Activated naive CD4-positive, alpha-beta T cell treated with anti-CD3 and anti-CD28 coated beads, Interleukin-2, amount 50 U/mL, for 16 hours (primary cell): ENCODE data around the gene NEK4.
"Not testable (repeated sequence)": the region's sequence is repeated elsewhere in the genome, so short reads cannot be mapped to it uniquely, and the experiment has no call there.

Experiments
- DNase-seq: peaks from one replicate; pipeline ENCODE4 v3.0.0-alpha.2; 2020

Gene NEK4

DNA sequence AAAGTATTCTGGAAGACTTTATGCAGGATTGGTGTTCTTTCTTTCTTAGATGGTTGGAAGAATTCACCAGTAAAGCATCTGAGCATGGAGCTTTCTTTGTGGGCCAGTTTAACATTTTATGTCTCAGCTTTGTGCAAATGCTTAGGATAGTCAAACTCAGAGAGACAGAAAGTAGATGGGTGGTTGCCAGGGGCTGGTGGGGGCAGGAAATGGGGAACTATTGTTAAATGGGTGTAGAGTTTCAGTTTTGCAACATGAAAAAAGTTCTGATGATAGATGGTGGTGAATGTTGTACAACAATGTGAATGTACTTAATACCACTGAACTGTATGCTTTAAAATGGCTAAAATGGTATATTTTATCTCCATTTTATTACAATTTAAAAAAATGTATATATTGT lies 40.1 kb downstream of the NEK4 start:
- DNase-seq: no peak

DNA sequence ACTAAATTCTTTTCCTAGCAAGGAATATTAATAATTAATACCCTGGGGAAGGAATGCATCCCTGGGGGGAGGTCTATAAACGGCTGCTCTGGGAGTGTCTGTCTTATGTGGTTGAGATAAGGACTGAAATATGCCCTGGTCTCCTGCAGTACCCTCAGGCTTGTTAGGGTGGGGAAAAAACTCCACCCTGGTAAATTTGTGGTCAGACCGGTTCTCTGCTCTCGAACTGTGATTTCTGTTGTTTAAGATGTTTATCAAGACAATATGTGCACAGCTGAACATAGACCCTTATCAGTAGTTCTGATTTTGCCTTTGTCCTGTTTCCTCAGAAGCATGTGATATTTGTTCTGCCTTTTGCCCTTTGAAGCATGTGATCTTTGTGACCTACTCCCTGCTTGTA lies 42.0 kb downstream of the NEK4 start:
- not testable (repeated sequence) for DNase-seq

DNA sequence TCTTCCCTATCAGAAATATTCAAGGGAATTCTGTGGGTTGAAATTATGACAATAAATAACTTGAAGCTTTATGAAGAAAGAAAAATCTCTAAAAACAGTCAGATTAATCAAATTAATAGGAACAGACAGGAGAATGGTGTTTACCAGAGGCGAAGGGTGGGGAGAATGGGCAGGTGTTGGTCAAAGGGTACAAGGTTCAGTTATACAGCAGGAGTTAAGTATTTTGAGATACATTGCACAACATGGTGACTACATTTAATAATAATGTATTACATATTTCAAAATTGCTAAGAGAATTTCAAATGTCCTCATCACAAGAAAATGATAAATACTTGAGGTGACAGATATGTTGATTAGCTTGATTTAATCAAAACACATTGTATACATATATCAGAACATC lies 46.2 kb downstream of the NEK4 start:
- no peak for DNase-seq

DNA sequence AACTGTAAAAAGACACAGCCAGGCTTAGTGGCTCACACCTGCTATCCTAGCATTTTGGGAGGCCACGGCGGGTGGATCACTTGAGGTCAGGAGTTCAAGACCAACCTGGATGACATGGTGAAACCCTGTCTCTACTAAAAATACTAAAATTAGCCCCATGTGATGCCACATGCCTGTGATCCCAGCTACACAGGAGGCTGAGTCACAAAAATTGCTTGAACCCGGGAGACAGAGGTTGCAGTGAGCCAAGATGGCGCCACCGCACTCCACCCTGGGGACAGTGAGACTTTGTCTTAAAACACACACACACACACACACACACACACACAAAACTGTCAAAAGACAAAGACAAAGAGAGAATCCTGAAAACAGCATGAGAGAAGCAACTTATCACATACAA lies 46.8 kb downstream of the NEK4 start:
- no peak for DNase-seq

DNA sequence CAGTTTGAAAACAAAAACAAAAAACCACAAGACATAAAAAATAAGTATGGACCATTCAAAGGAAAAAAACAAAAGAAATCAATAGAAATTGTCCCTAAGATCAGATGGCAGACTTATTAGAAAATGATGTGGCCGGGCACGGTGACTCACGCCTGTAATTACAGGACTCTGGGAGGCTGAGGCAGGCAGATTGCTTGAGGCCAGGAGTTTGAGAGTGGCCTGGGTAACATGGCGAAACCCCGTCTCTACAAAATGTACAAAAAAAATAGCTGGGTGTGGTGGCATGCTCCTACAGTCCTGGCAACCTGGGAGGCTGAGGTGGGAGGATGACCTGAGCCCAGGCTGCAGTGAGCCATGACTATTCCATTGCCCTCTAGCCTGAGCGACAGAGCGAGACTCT lies 48.2 kb downstream of the NEK4 start:
- DNase-seq: no peak

DNA sequence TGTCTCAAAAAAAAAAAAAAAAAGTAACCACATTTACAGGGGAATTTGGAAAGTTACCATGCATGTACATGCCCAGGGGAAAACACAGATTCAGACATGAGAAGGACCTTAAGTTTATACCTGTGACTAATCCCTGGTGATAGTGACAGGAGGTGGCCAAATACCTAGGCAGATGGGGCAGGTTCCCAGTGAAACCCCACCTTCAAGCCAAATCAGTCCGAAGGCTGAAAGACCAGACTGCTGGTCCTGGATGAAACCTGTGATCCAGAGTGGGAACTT lies 49.1 kb downstream of the NEK4 start:
- DNase-seq: no peak

DNA sequence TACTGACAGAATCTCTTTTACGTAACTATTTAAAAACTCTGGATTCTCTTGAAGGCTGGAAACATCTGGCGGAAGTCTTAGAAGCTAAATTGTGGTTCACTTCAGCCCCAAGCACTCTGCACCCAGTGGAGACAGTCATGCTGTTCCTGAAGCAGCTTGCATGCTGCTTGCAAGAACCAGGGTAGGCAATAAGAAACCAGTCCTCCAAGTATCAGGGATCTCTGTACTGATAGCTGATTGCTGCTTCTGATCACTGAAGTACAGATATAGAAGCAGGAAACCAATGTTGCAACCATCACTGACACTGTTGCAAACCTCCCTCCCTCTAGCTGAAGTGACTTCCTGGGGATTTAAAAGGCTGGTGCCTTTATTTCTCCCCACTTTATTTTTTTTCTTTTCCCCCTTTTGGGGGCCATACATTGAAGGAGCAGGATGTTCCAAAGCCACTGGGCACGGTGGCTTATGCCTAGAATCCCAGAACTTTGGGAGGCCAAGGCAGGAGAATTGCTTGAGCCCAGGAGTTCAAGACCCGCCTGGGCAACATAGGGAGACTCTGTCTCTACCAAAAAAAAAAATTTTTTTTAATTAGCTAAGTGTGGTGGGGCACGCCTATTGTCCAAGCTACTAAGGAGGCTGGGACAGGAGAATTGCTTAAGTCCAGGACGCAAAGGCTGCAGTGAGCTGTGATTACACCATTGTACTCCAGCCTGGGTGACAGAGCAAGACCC lies 49.6 kb downstream of the NEK4 start:
- no peak for DNase-seq

DNA sequence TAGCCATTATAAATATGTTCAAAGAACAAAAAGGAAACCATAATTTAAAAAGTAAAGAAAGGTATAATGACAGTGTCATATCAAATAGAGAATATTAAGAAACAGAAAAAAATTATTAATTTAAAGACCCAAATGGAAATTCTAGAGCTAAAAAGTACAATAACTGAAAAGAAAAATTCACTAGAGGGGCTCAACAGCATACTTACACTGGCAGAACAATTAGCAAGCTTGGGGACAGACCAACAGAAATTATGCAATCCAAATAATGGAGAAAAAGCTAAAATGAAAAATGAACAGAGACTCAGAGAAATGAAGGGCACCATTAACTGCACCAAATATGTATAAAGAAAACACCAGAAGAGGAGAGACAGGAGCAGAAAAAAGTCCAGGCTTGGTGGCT lies 51.1 kb downstream of the NEK4 start:
- no peak for DNase-seq

DNA sequence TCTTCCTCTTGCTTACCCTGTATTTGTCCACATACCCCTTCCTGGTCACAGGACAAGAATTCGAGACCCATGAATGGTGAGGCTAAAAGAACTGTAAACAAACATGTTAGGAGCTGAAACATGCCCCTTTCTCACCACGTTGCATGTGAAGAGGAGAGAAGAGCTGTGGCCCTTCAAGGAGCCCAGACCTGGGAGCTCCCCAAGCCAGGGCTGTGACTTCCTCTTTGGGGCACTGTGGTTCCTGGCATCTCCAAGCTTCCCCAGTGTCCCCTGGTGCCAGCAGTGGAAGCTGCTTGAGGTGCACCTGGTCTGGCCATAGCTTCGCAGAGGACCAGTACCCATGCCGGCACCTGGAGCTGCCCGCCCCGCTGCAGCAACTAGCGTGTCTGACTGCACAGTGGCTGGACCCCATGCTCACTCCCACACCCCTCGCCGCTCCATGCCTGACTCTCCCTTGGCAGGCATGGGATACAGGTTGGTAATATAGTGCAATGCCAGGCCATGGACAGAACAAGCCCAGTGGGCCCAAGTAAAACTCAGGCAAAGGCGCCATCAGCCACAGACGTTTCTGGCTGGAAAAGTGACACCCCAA lies 54.9 kb downstream of the NEK4 start:
- DNase-seq: no peak

DNA sequence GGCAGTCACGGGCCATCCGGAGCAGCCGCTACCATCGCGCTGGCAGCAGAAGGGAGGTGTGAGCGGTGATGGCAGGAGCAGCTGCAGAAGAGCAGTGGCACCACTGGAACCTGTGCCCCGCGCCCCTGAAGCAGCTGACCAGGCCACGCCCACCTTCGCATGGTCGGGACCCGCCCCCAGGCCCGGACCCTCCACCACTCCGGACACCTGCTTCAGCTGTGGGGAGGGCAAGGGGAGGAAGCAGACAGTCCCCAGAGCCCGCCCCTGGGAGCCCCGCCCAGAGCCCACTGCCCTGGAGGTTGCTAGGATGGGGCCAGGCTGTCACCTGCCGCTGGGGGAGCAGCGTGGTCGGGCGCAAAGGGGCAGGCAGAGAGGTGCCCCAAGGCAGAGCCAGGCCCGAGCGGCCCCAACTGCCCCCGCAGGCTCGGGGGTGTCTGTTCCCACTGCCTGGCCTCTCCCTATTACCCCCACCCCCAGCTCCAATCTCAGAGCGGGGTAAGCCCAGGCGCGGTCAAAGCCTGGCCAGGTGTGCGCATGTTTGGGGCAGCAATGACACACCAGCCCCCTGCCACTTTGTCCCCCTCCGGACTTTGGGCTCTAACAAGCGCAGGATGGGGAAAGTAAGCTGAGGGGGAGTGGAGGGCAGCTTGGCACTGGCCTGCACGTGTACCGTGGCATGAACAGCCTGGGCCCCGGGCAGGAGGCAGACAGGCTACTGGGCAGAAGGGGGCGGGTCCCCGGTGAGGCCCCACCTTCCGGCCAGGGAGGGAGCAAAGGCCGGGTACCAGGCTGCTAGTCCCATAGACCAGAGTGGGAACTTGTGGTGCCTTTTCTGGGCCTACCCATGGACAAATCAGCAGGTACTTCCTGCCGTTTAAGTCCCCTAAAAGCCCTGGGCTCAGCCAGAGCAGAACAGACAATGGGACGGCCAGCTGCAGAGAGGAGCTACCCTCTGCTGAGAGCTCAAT lies 56.1 kb downstream of the NEK4 start:
- DNase-seq: no peak

DNA sequence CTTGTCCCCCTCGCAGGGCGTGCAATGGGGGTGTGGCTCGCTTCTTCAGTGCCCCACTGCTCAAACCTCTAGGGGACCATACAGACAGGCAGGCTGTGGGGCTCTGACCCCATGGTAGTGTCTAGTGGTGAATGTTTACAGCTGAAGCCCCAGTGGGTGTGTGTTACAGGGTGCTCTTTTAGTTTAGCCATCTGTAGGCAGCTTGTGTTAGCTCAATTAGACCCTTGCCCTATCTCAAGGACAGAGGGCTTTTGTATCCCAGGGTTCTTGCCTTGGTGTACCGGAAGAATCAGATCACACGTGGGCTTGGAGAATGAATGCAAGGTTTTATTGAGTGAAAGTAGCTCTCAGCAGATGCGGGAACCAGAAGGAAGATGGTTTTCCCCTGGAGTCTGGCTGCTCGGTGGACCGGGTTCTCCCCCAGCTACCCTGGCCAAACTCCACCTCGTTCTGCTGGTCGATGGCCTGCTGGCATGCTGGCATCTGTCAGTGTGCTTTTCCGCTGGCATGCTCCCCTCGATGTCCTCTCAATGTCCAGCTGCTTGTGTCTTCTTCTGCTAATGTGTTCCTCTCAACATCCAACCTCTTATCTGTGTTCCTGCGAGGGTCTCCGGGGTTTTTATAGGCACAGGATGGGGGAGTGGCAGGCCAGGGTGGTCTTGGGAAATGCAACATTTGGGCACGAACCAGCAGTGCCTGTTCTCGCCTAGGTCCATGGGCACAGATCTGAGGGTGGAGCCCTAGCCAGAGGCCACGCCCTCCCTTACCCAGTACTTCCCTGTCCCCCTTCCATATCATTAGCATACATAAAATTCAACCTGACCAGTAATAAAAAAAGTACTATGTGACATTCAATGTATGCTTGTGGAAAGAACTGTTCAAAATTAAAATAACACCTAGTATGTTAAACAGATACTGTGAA lies 58.2 kb downstream of the NEK4 start:
- DNase-seq: no peak

DNA sequence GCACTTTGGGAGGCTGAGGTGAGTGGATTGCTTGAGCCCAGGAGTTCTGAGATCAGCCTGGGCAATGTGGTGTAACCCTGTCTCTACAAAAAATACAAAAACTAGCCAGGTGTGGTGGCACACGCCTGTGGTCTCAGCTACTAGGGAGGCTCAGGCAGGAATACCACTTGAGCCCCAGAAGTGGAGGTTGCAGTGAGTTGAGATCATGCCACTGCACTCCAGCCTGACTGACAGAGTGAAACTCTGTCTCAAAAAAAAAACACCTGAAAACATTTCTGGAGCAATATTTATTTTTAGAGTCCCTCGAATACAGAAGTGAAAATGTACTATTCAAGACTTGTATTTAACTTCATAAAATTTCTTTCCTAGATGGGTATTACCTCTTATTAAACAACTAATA lies 60.2 kb downstream of the NEK4 start:
- DNase-seq: no peak

DNA sequence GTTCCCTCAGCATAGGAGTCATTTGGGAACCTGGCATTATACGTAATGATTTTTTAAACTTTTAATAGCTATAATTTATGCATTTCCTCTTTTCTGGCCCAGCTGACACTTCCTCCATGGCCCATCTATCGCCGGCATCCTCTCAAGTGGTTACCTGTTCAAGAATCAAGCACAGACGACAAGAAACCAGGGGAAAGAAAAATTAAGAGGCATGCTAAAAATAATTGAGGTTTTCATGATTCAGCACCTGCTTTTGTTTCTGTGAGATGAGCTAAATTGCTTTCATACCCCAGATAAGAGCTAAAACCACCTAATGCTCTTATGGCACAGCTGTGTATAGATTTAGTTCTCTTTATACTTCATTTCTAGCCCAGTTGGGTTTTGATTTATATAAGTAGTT lies 63.2 kb downstream of the NEK4 start:
- DNase-seq: no peak

DNA sequence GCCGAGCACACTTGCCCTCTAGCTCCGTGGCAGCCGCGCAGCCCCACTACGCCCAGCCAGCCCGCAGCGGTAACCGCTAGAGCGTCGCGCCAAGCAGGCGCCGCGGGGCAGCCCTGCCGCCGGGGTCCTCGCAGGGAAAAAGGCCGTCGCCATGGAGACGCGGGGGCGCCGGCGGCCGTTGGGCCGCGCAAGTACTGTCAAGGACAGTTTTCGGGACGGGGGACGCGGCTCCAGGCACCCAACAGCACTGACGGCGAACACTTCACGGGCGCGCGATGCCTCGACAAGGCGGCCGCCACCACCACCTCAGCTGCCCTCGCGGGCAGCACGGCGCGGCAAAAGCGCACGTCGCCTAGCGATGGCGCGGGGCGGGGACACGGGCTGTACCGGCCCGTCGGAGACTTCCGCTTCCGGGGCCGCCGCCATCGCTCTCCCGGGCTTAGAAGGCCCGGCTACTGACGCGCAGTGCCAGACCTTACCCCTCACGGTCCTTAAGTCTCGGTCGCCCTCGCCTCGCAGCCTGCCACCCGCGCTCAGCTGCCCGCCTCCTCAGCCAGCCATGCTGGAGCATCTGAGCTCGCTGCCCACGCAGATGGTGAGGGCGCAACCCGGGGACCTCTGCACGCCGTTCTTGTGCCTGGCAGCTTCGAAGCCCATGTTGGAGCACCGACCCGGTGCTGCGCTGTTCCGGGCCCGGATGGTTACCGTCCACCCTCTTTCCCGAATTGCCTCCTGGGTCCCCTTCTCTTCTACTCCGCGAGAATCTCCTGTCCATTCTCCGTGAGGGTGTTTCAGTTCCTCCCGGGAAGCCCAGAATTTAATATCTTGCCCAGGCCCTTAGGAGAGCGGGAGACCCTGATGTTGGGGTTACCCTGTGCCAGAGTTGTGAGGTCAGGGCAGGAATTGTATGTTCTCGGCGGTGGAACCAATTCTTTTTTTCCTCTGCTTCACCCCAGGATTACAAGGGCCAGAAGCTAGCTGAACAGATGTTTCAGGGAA lies 64.8 kb downstream of the NEK4 start, which contains the start of the genes GLT8D1 and SPCS1:
GLT8D1 (minus strand) TSS at position 104 of the 999 bp plus-strand sequence. CDS start 5,331 bp downstream, outside the sequence.
SPCS1 (plus strand) TSS at position 419 of the 999 bp plus-strand sequence; CDS start at position 560, 141 bp downstream.
- peak; percentile 90 for DNase-seq

DNA sequence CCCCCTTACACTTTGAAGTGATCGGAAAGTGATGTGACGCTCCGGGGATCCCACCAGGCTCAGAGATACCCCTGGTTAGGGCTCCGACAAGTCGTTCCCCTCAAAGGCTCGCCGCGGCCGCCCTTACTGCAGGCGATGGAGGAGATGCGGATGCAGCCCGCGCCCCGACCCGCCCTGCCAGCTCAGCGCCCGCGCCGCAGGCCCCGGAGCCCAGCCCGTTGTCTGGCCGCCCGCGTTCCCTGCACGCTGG lies 65.4 kb downstream of the NEK4 start:
- no peak for DNase-seq

DNA sequence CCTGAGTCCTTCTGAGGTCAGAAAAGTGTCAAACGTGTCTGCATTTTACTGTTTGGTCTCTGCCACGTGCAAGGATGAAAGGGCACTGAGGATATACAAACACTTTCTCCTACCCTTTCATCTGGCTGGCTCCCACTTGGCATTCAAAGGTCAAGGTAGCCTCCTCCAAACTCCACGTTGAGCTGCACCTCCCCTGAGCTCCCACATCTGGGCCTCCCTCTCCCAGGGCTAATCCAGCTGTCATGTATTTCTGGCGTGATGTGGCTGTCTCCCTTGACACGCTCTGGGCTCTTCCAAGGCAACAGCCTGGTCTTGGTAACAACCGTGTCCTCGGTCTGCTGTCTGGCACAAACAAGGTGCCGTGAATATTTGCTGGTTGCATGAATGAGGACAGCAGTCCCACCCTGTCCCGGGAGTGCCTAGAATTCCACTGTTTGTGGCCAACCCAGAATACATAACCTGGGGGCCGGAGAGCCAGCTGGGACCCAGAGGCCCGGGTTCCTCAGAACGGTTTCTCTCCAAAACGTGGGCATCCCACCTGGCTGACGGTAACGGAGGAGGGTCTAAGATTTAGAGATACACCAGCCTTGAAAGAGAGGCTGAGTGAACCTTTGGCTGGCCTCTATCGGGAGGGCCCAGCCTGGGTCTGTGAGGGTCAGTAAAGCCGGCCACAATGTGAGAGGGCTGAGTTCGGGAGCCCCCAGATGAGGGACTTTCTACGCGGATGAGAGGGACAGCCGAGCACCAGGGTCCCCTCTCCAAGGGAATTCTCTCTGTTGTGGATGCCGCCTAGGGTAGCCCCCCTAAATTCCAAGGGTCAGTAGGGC lies 65.9 kb downstream of the NEK4 start:
- no peak for DNase-seq

DNA sequence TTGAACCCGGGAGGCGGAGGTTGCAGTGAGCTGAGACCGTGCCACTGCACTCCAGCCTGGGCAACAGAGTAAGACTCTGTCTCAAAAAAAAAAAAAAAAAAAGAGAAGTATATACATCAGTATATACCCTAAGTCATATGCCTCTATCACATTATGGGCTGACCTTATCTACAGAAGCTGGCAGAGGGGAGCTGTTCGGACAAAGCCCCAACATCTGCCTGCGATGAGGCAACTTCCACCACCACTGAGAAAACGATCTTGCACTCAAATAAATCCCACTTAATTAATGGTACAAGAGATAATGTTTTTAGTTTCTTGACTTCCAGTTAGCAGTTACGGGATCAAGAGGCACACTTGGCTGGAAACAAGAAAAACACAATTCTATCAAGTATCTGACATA lies 67.4 kb downstream of the NEK4 start:
- no peak for DNase-seq

DNA sequence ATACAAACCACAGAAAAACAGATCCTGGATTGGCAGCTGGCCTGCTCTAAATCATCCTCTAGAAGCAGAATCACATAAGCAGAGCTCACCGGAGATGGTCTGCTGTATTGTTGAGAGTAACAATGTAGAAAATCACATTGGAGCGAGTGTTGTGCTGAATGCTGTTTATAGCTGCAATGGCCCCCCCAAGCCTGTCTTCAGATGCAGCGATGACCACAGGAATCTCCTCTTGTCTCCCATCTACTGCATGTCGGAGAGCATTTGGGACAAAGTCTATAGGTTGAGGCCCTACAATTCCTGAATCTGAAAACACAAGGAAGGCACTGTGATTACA lies 73.1 kb downstream of the NEK4 start:
- DNase-seq: no peak

DNA sequence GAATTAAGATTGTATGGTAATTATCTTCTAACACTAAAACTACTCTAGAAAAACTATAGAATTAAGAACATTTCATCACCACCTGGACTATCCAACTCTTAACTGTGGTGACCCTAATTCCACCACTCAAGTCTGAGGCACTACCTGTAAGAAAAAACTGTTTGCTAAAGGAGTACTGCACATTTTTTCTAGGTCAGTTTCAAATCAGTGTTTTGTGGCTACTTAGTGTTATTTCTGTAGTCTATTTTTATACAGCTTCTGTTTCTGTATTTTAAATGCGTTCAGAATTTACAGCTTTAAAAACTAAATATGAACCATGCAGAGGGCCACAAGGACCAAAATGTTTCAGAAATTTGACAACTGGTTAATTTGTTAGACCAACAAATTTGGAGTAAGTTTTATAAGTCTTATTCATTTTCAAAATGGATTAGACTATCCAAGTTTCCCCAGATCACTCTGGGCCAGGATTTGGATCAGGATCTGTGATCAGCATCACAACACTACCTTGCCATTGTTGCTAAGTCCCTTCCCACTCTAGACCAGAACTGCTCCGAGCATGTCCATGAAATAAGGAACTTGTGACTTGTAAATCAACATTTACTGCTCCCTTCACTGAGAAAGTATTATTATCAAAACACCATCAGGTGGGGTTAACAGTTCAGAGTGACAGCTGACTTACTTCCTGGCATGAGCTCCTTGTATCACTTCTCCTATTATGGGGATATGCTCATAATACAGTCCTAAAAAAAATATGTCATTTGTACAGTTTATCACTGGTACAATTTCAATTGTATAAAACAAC lies 73.7 kb downstream of the NEK4 start:
- DNase-seq: no peak
